ENCODE data around the gene KLHL29.

KLHL29 gene

DNA sequence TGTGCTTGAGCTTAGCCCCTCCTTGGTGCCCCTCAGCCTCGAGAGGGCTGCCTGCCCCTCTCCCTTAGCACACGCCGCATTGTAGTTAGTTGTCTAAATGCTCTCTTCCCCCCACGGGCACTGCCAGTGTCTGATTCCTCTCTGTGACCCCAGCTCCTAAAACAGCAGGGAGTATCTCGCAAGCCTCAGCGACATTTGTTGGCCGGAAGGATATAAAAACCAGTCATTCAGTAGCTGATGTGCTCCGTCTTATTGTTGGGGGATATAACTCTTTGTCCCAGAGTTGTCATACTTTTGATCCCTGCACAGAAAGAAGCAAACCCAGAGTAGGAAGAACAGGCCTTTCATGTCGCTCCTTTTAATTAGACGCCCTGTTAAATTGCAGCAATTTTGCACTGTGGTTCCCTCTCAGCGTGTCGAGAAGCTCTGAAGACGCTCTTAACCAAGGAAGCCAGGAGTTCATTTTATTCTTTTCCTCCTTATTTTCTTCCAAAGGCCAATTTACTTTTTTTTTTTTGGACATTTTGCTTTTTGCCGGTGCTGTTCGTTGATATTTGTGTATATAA lies 201.8 kb downstream of the KLHL29 start:
- H3K36me3 ChIP-seq (ENCODE audit: control insufficient read depth, insufficient read depth, low read length), result no peaks in the 10 kb centered on the region
- no peaks in the 10 kb centered on the region for H3K9me3 ChIP-seq (ENCODE audit: control insufficient read depth, insufficient read depth, low read length)
- no peak overlapping the region for H3K4me3 ChIP-seq (ENCODE audit: low read depth, low read length)
- H3K4me1 ChIP-seq (ENCODE audit: control insufficient read depth, insufficient read depth, low read length), result no peaks in the 10 kb centered on the region
- no peak overlapping the region for H3K9ac ChIP-seq (ENCODE audit: low read depth, low read length)
- H3K27me3 ChIP-seq (ENCODE audit: control insufficient read depth, insufficient read depth, low read length), result no peaks in the 10 kb centered on the region

GRCh38 chr2:23587341-23587880 lies 202.4 kb downstream of the KLHL29 start:
- Histone ChIP-seq H3K27me3 (ENCODE audit: control insufficient read depth, insufficient read depth, low read length) (no peaks in the 10 kb centered on the region), H3K9me3 (ENCODE audit: control insufficient read depth, insufficient read depth, low read length) (no peaks in the 10 kb centered on the region), H3K36me3 (ENCODE audit: control insufficient read depth, insufficient read depth, low read length) (no peaks in the 10 kb centered on the region), H3K9ac (ENCODE audit: low read depth, low read length) (no peak overlapping the region), H3K4me3 (ENCODE audit: low read depth, low read length) (no peak overlapping the region), H3K4me1 (ENCODE audit: control insufficient read depth, insufficient read depth, low read length) (no peaks in the 10 kb centered on the region)

DNA sequence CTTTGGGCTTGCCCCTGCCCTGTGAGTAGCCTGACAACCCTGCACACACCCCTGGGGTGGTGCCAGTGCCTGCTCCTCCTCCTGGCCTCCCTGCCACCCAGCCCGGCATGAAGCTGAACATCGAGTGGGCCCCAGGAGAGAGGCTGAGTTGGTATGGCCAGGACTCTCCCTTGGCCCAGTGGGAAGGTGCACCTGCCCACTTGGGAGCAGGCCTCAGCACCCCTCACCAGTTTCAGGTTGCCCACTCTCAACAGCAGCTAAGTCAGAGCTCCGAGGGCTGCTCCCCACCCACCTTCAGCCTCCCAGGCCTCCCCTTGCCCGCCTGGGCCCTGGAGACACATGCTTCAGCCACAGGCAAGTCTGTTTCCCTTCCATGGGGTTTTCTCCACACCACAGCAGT lies 203.1 kb downstream of the KLHL29 start:
- Histone ChIP-seq H3K9ac (ENCODE audit: low read depth, low read length) (no peak overlapping the region), H3K9me3 (ENCODE audit: control insufficient read depth, insufficient read depth, low read length) (no peaks in the 10 kb centered on the region), H3K36me3 (ENCODE audit: control insufficient read depth, insufficient read depth, low read length) (no peaks in the 10 kb centered on the region), H3K4me1 (ENCODE audit: control insufficient read depth, insufficient read depth, low read length) (no peaks in the 10 kb centered on the region), H3K4me3 (ENCODE audit: low read depth, low read length) (no peak overlapping the region), H3K27me3 (ENCODE audit: control insufficient read depth, insufficient read depth, low read length) (no peaks in the 10 kb centered on the region)

- no peaks in the 10 kb centered on the region for H3K4me1 ChIP-seq (ENCODE audit: control insufficient read depth, insufficient read depth, low read length)
Observed at GRCh38 chr2:23588508-23589201, 203.7 kb downstream of the KLHL29 start.

GRCh38 chr2:23589220-23589647 lies 204.3 kb downstream of the KLHL29 start:
- Histone ChIP-seq H3K9me3 (ENCODE audit: control insufficient read depth, insufficient read depth, low read length) (no peaks in the 10 kb centered on the region), H3K36me3 (ENCODE audit: control insufficient read depth, insufficient read depth, low read length) (no peaks in the 10 kb centered on the region), H3K27me3 (ENCODE audit: control insufficient read depth, insufficient read depth, low read length) (no peaks in the 10 kb centered on the region)

More at GRCh38 chr2:23588508-23589201, 203.7 kb downstream of the KLHL29 start:
- Histone ChIP-seq H3K36me3 (ENCODE audit: control insufficient read depth, insufficient read depth, low read length) (no peaks in the 10 kb centered on the region), H3K9ac (ENCODE audit: low read depth, low read length) (no peak overlapping the region), H3K4me3 (ENCODE audit: low read depth, low read length) (no peak overlapping the region), H3K27me3 (ENCODE audit: control insufficient read depth, insufficient read depth, low read length) (no peaks in the 10 kb centered on the region), H3K9me3 (ENCODE audit: control insufficient read depth, insufficient read depth, low read length) (no peaks in the 10 kb centered on the region)

DNA sequence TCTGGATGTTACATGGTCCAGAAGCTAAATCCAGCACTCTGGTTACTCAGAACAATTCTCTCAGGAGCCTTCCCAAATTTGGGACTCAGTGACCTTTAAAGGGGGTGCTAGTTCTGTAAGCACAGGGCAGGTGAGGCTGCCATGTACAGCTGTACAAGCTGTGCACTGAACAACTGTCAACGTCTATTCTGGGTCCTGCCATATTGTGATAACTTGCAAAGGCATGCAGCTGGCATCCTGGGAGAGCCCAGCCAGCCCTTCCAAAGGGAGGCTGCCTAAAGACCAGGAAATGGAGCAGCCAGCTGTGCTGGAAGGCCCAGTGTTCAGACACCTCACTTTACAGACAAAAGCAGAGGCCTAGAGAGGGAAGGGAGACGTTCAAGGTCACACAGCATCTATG lies 204.8 kb downstream of the KLHL29 start:
- H3K4me3 ChIP-seq (ENCODE audit: low read depth, low read length), result no peak overlapping the region
- no peaks in the 10 kb centered on the region for H3K27me3 ChIP-seq (ENCODE audit: control insufficient read depth, insufficient read depth, low read length)
- H3K4me1 ChIP-seq (ENCODE audit: control insufficient read depth, insufficient read depth, low read length), result no peaks in the 10 kb centered on the region
- no peaks in the 10 kb centered on the region for H3K36me3 ChIP-seq (ENCODE audit: control insufficient read depth, insufficient read depth, low read length)
- H3K9ac ChIP-seq (ENCODE audit: low read depth, low read length), result no peak overlapping the region
- no peaks in the 10 kb centered on the region for H3K9me3 ChIP-seq (ENCODE audit: control insufficient read depth, insufficient read depth, low read length)

More at GRCh38 chr2:23589220-23589647, 204.3 kb downstream of the KLHL29 start:
- Histone ChIP-seq H3K4me1 (ENCODE audit: control insufficient read depth, insufficient read depth, low read length) (no peaks in the 10 kb centered on the region), H3K9ac (ENCODE audit: low read depth, low read length) (no peak overlapping the region), H3K4me3 (ENCODE audit: low read depth, low read length) (no peak overlapping the region)

- Histone ChIP-seq H3K4me1 (ENCODE audit: control insufficient read depth, insufficient read depth, low read length) (no peaks in the 10 kb centered on the region), H3K9ac (ENCODE audit: low read depth, low read length) (no peak overlapping the region), H3K9me3 (ENCODE audit: control insufficient read depth, insufficient read depth, low read length) (no peaks in the 10 kb centered on the region), H3K27me3 (ENCODE audit: control insufficient read depth, insufficient read depth, low read length) (no peaks in the 10 kb centered on the region), H3K36me3 (ENCODE audit: control insufficient read depth, insufficient read depth, low read length) (no peaks in the 10 kb centered on the region), H3K4me3 (ENCODE audit: low read depth, low read length) (no peak overlapping the region)
Observed at GRCh38 chr2:23590241-23590869, 205.4 kb downstream of the KLHL29 start.

DNA sequence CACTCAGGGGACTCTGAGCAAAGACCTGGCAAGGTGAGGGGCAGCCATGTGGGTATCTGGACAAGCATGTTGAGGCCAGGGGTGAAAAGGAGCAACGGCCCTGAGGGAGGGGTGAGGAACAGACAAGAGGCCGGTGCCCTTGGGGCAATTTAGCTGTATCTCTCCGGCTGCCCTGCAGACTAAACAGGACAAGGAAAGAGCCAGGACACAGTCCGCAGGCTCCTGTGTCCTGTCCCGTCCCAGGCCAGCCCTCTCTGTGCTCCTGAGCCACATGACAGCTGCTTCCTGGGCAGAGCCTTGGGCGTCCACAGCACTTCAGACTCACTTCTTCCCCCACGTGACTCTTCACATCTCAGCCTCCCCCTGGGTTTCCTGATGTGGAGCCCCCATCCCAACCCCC lies 206.1 kb downstream of the KLHL29 start:
- Histone ChIP-seq H3K9ac (ENCODE audit: low read depth, low read length) (no peak overlapping the region), H3K27me3 (ENCODE audit: control insufficient read depth, insufficient read depth, low read length) (no peaks in the 10 kb centered on the region), H3K36me3 (ENCODE audit: control insufficient read depth, insufficient read depth, low read length) (no peaks in the 10 kb centered on the region), H3K9me3 (ENCODE audit: control insufficient read depth, insufficient read depth, low read length) (no peaks in the 10 kb centered on the region), H3K4me1 (ENCODE audit: control insufficient read depth, insufficient read depth, low read length) (no peaks in the 10 kb centered on the region), H3K4me3 (ENCODE audit: low read depth, low read length) (no peak overlapping the region)

- Histone ChIP-seq H3K9me3 (ENCODE audit: control insufficient read depth, insufficient read depth, low read length) (no peaks in the 10 kb centered on the region), H3K9ac (ENCODE audit: low read depth, low read length) (no peak overlapping the region), H3K4me1 (ENCODE audit: control insufficient read depth, insufficient read depth, low read length) (no peaks in the 10 kb centered on the region), H3K36me3 (ENCODE audit: control insufficient read depth, insufficient read depth, low read length) (no peaks in the 10 kb centered on the region), H3K4me3 (ENCODE audit: low read depth, low read length) (no peak overlapping the region), H3K27me3 (ENCODE audit: control insufficient read depth, insufficient read depth, low read length) (no peaks in the 10 kb centered on the region)
Observed at GRCh38 chr2:23592061-23592685, 207.2 kb downstream of the KLHL29 start.

DNA sequence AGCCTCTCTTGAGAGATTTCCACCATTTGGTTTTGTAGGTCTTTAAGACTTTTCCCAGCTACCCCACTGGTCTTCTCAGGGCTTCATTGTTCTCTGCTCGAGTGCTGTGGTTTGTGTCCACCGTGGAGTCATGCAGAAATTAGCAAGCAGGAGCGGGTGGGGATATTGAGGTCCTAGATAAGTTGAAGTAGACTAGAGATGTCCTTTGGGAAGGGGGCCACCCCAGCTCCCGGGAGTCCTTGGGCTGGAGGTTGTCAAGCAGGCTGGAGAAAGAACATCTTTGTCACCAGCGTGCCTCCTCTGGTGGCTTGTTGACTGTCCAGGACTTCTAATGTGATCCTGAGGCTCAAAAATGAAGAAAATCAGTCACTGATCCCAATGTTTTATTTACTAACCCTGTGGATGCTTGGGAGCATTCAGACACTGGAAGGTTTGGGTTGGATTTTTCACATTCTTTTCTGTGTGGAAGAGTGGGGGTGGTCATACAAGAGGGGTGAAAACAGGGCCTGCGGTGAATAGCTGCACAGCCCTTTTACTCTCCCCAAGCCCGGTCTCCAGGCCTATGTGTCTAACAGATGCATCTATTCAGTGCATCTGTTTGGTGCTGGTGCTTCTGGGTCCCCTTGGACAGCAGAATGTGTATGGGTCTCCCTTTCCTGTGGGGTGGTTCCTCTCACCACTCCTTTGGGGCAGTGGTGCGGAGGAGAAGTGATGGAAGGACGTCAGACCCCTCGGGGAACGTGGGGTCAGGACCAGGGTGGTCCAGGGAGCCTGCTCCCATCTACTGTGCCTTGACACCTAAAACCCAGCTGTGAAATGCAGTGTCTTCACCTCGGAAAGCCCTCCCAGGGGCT lies 208.1 kb downstream of the KLHL29 start:
- no peaks in the 10 kb centered on the region for H3K4me1 ChIP-seq (ENCODE audit: control insufficient read depth, insufficient read depth, low read length)
- H3K9ac ChIP-seq (ENCODE audit: low read depth, low read length), result no peak overlapping the region
- no peaks in the 10 kb centered on the region for H3K27me3 ChIP-seq (ENCODE audit: control insufficient read depth, insufficient read depth, low read length)
- no peaks in the 10 kb centered on the region for H3K36me3 ChIP-seq (ENCODE audit: control insufficient read depth, insufficient read depth, low read length)
- H3K4me3 ChIP-seq (ENCODE audit: low read depth, low read length), result no peak overlapping the region
- H3K9me3 ChIP-seq (ENCODE audit: control insufficient read depth, insufficient read depth, low read length), result no peaks in the 10 kb centered on the region
